ENCODE data around the gene LAPTM5.

The LAPTM5 gene

DNA sequence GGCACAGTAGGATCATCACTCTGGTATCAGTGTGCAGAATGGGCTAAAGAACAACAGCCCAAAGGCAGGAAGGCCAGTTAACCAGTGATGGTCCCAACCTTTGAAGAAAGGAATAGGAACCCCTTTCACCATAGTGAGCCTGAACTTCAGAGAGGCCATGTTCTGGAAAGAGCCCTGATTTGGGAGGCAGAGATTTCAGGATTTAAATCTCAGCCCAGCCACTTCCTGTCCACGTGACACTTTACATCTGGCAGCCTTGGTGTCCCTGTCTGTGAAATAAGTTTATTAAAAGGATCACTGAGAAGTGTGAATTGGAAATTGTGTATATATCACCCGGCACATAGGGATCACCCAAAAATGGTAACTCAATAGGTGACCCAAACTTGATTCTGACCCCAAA, 47.2 kb downstream of the LAPTM5 start:
- no peak for DNase-seq

DNA sequence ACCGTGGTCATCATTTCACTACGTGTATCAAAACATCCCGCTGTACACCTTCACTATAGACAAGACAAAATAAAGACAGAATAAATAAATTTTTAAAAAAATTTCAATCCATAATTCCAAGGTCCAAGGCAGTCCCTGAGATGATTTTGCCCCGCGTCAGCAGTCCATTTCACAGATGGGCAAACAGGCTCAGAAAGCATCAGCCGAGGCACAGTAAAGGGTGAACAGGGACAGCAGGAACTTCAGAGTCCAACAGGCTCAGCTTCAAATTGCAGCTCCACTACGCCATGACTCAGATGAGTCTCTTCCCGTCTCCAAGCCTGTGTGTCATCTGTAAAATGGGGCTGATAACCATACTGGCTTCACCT, 49.2 kb downstream of the LAPTM5 start:
- DNase-seq = no peak

DNA sequence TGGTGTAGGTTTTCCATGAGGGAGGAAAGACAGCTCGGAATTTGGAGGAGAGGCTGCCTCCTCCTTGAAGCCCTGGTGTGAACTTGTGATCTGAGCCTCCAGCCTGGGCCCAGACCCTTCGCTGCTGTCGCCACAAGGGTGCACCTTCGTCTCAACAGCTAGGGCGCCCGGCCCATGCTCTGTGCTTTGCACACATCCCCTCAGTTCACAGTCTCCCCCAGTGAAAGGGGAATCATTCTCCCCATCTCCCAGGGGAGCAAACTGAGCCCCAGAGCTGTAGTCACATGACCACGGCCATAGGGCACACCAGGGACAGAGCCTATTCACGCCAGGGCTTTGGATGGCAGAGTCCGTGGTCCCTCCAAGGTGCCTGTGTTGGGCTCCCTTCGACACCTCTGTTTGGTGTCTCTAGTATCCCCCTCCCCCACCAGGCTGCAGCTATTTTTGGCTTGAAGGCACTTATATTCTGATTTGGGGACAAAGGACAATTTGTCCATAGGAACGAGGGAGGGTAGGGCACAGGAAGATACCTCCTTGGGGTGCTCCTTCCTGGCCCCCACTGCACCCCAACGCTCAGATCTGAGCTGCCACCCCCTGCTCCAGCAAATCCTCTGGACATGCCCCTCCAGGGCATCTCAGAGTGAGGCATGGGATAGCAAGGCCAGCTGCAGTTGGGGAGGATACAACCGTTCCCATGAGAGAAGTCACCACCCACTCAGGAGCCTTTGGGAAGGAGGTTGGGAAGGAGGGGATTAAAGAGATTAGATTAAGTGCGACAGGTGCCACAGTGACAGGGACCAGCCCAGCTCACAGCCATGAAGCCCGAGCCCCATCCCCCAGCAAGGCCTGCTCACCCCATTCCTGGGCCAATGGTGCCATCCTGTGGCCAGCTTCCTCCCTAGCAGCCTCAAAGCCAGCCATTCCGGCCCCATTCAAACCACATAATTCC, 49.9 kb downstream of the LAPTM5 start:
- no peak for DNase-seq

DNA sequence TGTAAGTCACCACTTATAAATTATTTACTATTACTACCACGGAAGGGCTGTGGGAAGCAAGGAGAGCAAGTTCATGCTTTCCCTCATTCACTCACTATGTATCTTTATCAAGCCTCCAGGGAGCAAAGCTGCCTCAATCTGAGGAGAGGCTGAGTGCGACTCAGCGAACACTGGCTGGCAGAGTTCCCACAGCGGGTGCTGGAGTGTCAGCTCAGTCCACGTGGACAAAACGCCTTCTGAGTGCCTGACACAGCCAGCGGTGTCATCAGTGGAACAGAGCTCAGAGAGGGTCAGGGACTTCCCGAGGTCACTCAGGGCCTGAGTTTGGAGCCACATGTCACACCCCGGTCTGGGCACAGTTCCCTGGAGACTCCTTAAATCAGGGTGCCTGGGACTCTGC, 51.0 kb downstream of the LAPTM5 start:
- no peak for DNase-seq

DNA sequence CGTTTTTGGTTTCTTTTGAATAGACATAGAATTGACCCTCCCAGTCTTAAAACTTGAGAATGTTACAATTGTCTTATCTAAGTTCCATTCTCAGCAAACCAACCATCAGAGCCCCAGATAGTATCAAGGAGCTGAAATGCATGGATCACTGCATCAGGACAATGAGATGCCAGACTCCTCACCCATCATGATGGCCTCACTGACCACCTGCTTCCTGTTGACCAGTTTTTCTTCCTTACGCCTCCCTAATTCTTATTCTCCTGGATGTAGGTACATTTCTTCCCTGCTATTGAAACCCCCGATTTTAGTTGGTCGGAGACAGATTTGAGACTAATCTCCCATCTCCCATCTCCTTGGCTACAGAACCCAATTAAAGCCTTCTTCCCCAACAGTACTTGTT, 51.9 kb downstream of the LAPTM5 start:
- no peak for DNase-seq

DNA sequence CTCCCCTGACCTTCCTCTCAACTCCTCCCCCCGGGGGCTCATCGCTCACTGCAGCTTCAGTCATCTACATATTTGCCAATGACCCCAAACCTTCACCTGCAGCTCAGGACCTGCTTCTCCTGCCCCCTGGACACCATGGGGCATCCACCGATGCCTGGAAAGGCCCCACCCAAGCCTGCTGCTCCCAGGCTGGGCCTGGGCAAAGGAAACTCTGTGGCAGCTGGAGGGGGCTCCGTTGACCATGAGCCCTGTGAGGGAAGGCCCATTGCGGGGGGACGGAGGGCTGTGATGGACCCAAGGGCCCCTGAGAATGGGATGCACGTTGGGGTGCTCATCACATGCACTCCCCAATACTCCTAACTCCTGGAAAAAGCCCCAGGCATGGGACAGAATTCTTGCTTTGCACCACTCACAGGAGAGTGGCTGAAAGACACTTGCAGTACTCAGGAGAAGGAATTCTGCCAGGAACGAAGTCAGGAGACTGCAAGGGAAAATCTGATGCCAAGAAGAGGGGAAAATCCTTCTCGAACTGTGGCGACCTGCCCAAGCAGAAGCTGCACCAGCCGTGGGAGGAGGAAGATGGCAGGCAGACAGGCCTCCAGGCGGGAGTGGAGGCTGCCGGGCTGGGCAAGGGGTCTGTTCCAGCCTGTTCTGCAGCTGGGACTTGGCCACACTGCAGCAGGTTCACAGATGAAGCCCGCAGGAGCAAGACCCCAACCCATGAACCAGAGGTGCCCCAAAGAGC, 52.6 kb downstream of the LAPTM5 start:
- no peak for DNase-seq

DNA sequence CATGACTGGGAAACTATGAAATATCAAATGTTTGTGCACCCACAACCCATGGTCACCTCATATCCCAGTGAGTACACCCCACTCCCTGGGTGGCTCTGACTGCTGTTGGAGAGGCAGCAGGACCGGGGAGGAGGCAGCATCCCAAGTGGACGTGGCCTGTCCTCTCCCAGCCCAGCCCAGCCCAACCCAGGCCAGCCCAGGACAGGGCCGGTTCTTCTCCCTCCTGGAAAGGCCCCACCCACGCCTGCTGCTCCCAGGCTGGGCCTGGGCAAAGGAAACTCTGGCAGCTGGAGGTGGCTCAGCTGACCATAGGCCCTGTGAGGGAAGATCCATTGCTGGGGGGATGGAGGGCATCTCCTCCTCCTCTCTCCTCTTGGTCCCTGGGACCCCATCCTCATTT, 53.3 kb downstream of the LAPTM5 start:
- DNase-seq = no peak

DNA sequence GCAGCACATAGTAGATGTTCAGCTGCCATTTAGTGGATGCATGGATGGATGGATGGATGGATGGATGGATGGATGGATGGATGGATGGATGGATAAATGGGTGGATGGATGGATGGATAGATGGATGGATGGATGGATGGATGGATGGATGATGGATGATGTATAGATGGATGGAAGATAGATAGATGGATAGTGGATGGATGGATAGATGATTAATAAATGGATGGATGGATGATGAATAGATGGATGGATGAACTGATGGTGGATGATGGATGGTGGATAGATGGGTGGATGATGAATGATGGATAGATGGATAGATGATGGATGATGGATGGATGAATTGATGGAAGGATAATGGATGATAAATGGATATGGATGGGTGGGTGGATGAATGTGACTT, 54.8 kb downstream of the LAPTM5 start:
- no peak for DNase-seq

DNA sequence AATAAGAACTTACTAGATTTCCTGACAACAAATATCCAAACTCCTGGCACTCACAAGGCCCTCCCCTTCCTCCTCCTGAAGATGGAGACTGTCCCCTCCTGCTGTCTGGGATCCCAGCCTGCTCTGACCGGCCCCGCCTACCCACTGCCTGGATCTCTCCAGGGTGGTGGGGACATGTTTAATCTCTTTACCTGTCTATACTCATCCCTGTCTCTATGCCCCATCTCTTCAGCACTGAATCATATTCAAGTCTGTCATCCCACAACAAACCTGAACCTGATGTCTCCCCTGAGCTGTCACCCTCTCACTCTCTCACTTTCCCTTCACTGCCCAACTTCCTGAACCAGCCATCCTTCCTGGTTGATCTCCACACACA, 56.3 kb downstream of the LAPTM5 start:
- DNase-seq = no peak

DNA sequence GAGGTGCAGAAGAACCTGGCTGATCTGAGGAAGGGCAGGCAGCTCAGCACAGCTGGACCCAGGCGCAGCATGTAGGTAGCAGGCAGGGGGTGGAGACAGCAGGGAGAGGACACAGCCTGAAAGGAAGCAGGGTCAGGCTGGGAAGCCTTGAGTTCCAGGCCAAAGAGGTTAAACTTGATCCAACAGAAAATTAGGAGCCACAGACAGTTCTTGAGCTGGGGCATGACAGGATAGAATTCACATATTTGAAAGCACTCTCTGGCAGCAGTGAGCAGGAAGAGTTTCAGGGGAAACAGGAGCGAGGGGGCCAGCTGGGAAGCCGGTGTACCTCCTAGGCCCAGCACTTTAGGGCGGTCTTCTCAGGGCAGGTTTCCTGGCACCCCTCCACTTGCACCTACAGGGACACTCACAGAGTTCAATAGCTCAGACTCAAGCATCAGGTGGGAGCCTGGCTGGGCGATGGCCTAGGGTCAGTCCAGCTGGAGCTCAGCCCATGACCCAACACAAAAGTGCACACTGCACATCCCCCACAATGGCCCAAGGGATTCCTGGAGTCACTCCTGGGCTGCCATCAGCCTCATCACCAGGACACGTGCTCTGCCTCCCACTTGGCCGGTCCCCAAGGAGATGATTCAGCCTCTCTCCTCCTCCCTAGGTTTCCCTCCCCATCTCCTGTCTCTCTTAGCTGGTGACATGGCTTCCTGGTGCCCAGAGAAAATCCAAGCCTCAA, 56.9 kb downstream of the LAPTM5 start:
- DNase-seq = no peak

DNA sequence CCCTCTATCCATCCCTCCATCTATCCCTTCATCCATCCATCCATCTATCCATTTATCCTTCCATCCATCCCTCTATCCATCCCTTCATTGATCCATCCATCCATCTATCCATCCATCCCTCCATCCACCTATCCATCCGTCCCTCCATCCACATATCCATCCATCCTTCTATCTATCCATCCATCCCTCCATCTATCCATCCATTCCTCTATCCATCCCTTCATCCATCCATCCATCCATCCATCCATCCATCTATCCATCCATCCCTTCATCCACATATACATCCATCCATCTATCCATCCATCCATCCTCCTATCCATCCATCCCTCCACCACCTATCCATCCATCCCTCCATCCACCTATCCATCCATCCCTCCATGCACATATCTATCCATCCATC, 57.8 kb downstream of the LAPTM5 start:
- DNase-seq = no peak

DNA sequence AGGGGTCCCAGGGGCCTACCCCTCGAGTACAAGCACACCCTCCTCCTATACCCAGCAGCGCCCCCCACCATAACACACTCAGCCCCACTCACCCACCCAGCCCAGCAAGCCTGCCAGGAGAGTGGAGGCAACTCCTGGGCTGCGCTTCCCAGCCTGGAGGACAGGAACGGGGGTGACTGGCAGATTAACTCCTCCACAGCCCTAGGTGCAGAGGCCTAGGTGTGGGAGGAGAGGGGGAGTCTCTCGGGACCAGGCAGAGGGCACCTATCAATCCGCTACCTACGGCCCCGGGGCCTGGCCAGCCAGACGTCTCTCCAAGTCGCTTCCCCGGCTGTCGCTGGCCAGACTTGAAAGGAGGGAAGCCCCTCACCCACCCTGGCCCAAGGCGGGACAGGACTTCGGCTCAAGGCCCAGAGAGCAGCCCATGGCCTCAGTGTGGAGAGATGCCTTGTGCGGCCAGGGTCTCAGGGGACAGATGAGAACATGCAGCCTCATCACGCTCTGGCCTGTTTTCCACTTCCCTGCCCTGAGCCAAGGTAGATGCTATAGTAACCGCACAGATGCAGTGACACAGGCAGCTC, 59.1 kb downstream of the LAPTM5 start:
- no peak for DNase-seq

DNA sequence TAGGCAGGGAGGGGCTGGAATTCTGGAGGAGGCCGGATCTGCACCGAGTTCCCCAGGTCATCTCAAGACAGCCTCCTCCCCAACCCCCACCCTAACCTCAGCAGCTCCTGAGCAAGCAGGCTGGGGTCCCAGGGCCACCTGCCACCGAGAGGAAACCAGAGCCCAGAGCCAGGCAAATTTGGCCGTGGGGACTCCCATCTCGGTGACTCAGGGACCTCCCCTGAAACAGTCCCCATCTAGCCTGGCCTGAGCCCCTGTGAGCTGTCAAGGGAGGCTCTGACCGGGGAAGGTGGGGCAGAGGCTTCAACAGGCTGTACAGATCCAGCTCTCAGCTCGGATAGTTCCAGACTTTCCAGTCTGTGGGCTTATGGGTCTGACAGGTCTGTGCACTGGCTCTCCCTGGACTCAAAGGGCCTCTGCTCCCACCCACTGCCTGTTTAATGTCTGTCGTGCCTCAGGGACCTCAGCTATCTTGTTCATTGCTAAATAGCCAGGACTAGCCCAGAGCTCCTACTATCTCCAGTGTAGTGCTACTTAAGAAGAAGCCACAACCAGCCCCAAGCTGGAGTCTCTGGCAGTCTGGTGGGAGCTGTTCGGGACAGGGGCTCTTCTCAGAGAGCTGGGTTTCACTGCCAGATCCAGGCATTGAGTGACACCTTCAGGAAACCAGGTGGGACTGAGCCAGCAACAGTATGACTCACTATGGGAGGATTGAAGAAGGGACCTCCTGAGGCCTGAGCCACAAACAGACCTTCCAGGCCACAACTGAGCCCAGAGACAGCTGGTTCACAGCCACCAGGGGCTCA, 59.8 kb downstream of the LAPTM5 start:
- DNase-seq = no peak

DNA sequence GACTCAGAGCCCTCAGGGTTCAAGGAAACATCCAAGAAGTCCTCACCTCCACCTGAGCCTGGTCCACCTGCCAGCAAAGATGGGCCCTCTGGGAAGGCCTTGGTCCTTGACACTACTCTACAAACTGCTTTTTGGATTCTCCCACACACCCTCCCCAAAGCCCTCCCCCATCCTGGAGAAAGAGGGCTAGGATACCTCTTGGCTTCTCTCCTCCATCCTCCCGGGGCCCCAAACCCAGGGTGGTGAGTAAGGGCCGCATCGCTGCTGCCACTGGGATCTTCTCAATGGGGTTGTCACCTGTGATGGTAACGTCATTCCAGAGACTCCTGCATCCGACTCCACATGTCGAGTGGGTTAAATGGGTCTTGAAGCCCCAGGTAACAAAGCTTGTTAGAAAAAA, 60.7 kb downstream of the LAPTM5 start:
- DNase-seq = no peak

DNA sequence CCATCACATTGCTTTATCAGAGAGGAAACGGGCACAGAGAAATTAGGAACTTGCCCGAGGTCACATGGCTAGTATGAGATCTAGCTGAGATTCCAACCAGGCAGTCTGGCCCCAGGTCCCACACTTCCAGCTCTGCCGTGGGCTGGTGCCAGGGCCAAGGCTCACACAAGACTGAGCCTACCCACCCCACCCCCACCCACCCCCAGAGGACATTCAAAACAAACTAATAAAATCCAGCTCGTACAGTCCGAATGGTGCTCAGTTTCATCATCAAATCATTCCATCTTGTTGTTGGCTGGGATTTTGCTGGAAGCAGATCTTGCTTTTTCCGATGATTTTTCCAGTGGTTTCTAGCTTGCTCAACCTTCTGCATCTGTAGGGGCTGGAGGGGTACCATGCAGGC, 62.1 kb downstream of the LAPTM5 start:
- no peak for DNase-seq

DNA sequence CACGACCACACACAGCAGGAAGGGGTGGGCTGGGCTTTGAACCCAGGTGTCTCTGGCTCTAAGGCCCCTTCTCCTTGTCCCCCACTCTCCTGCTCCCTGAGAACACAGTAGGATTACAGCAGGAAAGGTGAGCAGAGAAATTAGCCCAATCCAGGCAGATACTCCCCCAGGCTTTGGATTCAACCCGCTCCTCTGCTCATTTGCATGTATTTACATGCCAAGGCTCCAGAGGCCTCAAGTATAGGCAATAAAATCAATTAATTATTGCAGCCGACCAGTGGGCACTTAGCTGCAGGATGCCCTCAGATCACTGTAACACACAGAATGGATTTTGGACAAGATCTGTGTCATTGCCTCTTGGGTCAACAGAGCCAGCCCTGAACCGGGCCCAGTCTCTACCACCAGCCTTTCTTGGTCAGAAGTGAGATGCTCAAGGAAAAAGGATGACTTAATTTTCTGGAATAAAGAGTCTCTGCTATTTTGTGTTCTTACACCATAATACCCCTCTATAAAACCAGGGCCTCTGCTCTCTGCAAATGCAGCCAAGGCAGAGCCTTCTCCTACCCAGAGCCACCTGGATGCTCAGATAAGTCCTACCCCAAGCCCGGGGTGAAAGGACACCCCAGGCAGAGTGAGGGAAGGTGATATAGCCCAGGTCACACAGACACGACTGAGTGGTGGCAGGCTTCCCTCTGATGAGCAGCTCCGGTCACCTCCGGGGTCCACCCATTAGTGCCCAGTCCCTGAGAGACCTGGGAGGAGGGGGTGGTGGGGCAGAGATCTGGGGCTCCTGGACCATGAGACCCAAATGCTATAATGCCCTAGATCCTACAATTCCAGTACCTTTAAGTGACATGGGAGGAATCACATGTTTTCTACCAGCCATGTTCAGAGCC, 63.0 kb downstream of the LAPTM5 start:
- no peak for DNase-seq

DNA sequence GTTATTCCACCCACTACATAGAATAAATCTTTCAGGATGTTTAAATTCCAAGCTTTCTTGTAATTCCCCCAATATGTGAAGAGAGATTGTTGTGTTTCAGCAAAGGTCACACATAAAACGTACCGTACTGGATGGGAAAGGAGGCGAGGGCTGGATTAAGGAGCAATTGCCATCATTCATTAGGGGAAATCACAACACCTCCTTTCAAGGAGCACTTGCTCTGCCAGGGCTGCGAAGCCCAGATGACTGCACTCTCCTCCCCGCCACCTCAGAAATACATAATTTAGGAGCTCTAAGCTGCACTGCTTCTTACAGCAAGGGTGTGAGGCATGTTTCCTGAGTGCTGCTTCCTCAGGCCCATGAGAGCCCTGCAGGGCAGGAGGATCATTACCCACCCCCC, 63.8 kb downstream of the LAPTM5 start:
- no peak for DNase-seq

DNA sequence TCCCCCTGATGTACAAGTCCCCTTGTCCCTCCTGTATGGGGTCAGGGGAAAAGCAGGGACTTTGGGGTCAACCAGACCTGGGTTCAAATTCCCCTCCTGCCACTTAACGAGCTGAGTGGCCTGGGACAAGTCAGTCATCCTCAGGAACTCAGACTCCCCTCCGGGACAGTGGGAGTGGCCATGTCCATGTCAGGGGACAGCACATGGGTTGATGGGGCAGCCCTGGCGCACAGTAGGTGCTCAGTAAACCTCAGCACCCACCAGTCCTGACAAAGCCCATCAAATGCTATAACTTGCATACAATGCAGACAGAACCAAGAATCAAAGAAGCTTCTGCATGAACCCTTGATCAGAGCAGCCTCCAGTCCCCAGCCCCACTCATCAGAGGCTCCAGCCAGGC, 64.2 kb downstream of the LAPTM5 start:
- no peak for DNase-seq

DNA sequence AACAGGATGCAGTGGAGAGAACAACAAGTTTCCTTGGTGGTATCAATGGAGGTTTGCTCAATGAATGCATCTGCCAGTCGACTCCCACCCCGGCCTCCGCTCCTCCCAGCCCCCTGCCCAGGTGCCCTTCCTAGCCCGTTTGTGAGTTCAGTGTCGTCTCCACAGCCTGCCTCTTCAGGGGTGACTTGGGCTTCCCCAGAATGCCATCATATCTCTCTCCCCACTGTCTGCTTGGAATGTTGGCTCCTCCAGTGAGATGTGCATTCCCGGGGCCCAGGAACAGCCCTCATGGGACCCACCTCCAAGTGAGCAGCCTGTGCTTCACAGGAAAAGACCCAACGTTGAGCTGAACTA, 64.6 kb downstream of the LAPTM5 start:
- no peak for DNase-seq

DNA sequence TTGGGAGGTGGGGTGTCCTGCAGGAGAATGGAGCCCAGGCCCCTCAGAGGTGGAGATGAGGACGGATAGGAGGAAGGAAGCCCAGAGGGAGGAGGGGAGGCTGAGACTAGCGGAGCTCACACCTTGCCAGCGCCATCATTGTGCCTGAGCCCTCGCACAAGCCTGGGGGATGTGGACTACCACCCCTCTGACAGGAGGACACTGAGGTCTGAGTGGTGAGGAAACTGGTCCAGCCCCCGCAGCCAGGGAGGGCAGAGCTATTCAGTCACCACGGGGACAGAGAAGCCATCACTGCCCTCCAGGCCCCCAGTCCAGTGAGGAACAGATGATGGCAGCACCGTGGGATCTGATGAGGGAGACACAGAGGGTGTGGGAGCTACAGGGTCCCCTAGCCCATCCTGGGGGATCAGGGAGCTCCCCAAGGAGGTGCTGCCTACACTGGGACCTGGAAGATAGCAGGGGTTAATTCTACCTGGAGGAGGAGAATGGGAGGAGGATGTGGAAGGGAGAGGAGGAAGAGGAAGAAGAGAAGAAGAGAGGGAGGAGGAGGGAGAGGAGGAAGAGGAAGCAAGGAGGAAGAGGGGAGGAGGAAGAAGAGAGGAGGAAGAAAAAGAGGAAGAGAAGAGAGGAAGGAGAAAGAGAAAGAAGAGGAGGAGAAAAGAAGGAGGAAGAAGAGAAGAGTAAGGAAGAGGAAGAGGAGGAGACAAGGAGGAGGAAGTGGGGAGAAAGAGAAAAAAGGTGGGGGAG, 65.2 kb downstream of the LAPTM5 start:
- no peak for DNase-seq

DNA sequence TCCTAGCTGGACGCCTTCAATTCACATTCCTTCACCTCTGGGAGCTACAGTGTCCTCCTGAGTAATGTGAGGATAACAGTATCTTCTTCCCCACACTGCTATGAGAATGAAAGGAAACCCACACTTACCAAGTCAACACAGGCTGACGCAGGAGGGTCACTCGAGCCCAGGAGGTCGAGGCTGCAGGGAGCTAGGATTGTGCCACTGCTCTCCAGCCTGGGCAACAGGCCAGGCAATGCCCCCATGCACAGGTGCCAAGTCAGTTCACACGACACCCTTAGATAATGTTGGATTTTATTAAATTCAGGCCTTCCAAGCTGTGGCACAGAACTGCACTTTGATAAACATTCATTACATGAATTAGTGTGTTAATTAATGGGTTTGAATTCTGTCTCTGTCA, 66.1 kb downstream of the LAPTM5 start:
- no peak for DNase-seq
